Measurements from ENCODE around the gene BCAS3. TPM values are rescaled to one million over a fixed set of nuclear protein-coding genes. Genes with fewer than 3 reads are reported as not detected.

Gene BCAS3
- total RNA-seq, 4 donors from 2014 or later = 13.0 to 27.8 (median 20.7) TPM

DNA sequence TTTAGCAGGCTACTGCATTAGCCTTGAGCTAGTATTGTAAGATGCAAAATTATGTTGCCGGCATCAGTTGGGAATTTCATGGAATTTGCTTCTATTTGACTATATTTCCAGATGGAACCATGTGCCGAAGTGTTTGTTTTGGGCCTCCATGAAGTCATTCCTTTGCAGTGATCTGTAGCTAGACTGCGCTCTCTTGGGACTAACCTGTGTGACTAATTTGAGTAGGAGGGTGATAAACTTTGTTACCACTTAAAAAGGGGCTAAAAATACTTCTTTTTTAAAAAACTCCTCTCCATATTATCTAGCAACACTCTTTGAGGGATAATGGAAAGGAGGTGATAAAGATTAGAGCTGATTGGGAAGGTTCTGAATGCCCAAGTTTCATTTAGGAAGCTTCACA, 555.2 kb downstream of the BCAS3 start:
- no peak overlapping the region for H3K4me3 ChIP-seq
- H3K9me3 ChIP-seq = no peaks in the 10 kb centered on the region
- no peaks in the 10 kb centered on the region for H3K36me3 ChIP-seq
- no peak overlapping the region for H3K27ac ChIP-seq
- WGBS, 2 donors = 83 to 96% methylated on average over 3 of the region's 3 CpGs
- peaks cover 0 to 16% (median 0%) of the 10 kb centered on the region in 3 donors for H3K4me1 ChIP-seq
- intact Hi-C loops (cut with DNase I) = no loop called here
- H3K27me3 ChIP-seq = no peaks in the 10 kb centered on the region
- no peak for TF ChIP-seq POLR2A (IDR thresholded peaks at IDR 0.05)
- TF ChIP-seq CTCF (IDR thresholded peaks at IDR 0.05) = no peak
- DNase-seq = no peak

DNA sequence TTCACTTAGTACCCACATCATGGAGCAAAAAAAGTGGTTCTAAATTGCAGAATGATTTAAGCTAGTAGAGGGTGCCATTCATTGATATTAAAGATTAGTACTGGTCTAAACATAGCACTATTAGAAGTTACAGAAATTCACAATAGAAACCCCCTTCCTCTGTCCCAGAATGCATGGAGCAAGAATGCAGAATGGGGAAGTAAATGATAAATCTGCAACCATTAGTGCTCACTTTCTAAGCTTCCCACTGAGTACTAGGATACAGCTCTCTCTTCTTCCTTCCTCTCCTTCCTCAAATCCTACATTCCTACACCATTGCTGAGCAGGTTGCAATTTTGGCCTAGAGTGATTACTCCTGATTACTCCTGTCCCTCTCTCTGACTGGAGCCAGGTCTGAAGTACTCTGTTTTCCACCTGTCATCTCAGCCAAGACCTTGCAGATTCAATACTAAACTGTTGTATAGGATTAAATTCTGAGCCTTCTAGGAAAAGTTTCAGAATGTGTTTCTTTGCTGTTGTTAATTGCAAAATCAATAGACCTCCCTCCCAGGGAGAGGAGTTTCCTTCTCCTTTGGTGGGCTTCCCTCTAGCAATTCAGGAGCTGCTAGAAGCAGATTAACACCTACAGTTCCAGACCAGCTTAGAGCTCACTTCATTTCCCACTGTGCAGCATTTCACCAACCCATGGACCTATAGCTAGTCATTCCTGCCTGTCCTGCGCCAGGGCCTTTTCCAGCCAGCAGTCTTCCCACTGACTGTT, 556.5 kb downstream of the BCAS3 start:
- intact Hi-C loops (cut with DNase I) = no loop called here
- no peaks in the 10 kb centered on the region for H3K9me3 ChIP-seq
- no peak overlapping the region for H3K27ac ChIP-seq
- WGBS, 2 donors = 71 to 89% methylated on average over 1 of the region's 1 CpG
- no peaks in the 10 kb centered on the region for H3K27me3 ChIP-seq
- H3K4me3 ChIP-seq = no peak overlapping the region
- no peaks in the 10 kb centered on the region for H3K36me3 ChIP-seq
- H3K4me1 ChIP-seq = peaks cover 0 to 20% (median 0%) of the 10 kb centered on the region in 3 donors
- no peak for DNase-seq
- no peak for TF ChIP-seq CTCF (IDR thresholded peaks at IDR 0.05)
- no peak for TF ChIP-seq POLR2A (IDR thresholded peaks at IDR 0.05)

DNA sequence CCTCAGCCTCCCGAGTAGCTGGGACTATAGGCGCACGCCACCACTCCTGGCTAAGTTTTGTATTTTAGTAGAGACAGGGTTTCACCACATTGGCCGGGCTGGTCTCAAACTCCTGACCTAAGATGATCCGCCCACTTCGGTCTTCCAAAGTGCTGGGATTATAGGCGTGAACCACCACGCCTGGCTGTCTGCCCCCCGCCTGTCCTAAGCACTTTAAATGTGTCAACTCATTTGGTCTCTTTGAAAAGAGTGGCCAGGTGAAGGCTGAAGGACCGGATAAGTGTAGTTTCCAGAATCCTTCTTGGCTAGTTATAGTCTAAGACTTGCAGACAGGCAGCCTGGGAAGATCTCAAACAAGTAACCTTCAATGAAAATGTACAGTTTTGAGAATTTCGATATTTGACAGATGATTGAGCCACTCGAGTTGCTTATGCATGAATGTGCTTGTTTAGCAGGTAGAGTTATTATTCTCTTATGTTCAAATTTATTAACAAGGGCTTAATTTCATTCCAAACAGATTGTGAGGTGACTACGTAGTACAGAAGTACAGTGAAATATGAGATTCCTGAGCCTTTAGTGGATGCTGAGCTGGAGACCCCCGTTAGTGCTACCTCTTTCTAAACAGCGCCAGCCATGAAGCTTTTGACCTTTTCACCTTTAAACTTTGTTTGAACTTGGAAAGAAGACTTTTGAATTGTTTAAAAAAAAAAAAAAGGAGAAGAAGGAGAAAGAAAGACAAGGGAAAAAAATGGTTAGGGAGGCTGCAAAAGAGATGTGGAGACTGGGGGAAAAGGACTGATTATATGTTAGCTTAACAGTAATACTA, 557.6 kb downstream of the BCAS3 start:
- WGBS, 2 donors = 69 to 72% methylated on average over 14 to 15 of the region's 15 CpGs
- H3K27ac ChIP-seq = peak overlapping the region in 2 of 4 donors; percentile 56 to 57

DNA sequence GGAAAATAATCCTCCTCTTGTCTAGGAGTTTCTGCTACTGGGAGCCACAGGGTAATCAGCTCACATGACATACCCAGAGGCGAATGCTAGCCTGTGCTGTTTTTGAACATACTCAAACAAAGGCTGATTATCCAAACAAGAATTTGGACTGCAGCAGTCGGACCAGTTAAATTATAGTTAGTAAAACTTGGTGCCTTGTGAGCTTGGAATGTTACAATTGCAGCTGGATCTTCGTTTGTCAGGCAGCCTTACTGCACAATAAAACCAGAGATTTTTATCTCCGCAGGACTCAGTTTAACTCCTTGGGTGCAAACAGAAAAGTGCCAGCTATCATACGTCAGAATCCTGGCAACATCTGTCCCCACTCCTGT, 558.2 kb downstream of the BCAS3 start:
- H3K4me1 ChIP-seq = peaks cover 0 to 22% (median 0%) of the 10 kb centered on the region in 3 donors
- no peaks in the 10 kb centered on the region for H3K27me3 ChIP-seq
- WGBS, 2 donors = 51% methylated on average over 5 of the region's 5 CpGs
- no peak overlapping the region for H3K4me3 ChIP-seq
- no peaks in the 10 kb centered on the region for H3K9me3 ChIP-seq
- DNase-seq = no peak
- no peak for TF ChIP-seq POLR2A (IDR thresholded peaks at IDR 0.05)
- no peak for TF ChIP-seq CTCF (IDR thresholded peaks at IDR 0.05)
- intact Hi-C loops (cut with DNase I) = no loop called here
- H3K36me3 ChIP-seq = no peaks in the 10 kb centered on the region
- peak overlapping the region in 2 of 4 donors; percentile 56 to 57 for H3K27ac ChIP-seq

More for the DNA sequence above, 557.6 kb downstream of the BCAS3 start:
- intact Hi-C loops (cut with DNase I) = no loop called here
- H3K4me3 ChIP-seq = no peak overlapping the region
- H3K27me3 ChIP-seq = no peaks in the 10 kb centered on the region
- no peak for DNase-seq
- peaks cover 0 to 22% (median 0%) of the 10 kb centered on the region in 3 donors for H3K4me1 ChIP-seq
- no peaks in the 10 kb centered on the region for H3K36me3 ChIP-seq
- no peaks in the 10 kb centered on the region for H3K9me3 ChIP-seq
- TF ChIP-seq POLR2A (IDR thresholded peaks at IDR 0.05) = no peak
- no peak for TF ChIP-seq CTCF (IDR thresholded peaks at IDR 0.05)

- no peak for DNase-seq
- 93 to 96% methylated on average over 7 of the region's 7 CpGs for WGBS, 2 donors
- no peak overlapping the region for H3K4me3 ChIP-seq
- peaks cover 0 to 22% (median 0%) of the 10 kb centered on the region in 3 donors for H3K4me1 ChIP-seq
- no peaks in the 10 kb centered on the region for H3K36me3 ChIP-seq
- no peaks in the 10 kb centered on the region for H3K27me3 ChIP-seq
- intact Hi-C loops (cut with DNase I) = no loop called here
- TF ChIP-seq CTCF (IDR thresholded peaks at IDR 0.05) (no peak), POLR2A (IDR thresholded peaks at IDR 0.05) (no peak)
- H3K9me3 ChIP-seq = no peaks in the 10 kb centered on the region
- no peak overlapping the region for H3K27ac ChIP-seq
Measured at GRCh38 chr17:61237275-61237674, 559.6 kb downstream of the BCAS3 start.
